ENCODE results near the gene MAT1A. TPM values are rescaled to one million over a fixed set of nuclear protein-coding genes. Genes with fewer than 3 reads are reported as not detected.
A peak's percentile ranks its signal among the peaks of the same experiment; 100 is the strongest.

MAT1A gene
- total and polyA plus RNA-seq, 4 donors: 179 to 759 (median 494) TPM

- Histone ChIP-seq H3K4me3 (ENCODE audit: low read depth in 1 of 3, low read length in 3 of 3) (peak overlapping the region in 2 of 3 donors; percentile 1 to 6), H3K9ac (ENCODE audit: low read depth in 1 of 2, low read length in 2 of 2) (peak overlapping the region; percentile 3 to 72), H3K27me3 (ENCODE audit: control insufficient read depth in 4 of 4, insufficient read depth in 4 of 4, low read length in 3 of 4) (no peaks in the 10 kb centered on the region), H3K27ac (ENCODE audit: low read depth in 1 of 2, low read length in 2 of 2) (peak overlapping the region; percentile 71 to 77), H3K4me1 (ENCODE audit: control insufficient read depth in 4 of 4, insufficient read depth in 4 of 4, low read length in 3 of 4) (peaks cover 2 to 42% (median 33%) of the 10 kb centered on the region in 4 donors), H3K9me3 (ENCODE audit: control insufficient read depth in 4 of 4, low read length in 3 of 4) (no peaks in the 10 kb centered on the region), H3K36me3 (ENCODE audit: control insufficient read depth in 4 of 4, insufficient read depth in 3 of 4, low read depth in 1 of 4, low read length in 3 of 4) (no peaks in the 10 kb centered on the region)
- no peak for DNase-seq (ENCODE audit: low spot score)
- peak; percentile 42 for TF ChIP-seq REST (IDR thresholded peaks at IDR 0.05)
- TF ChIP-seq TAF1 (conservative IDR thresholded peaks at IDR 0.05): peak; percentile 48
- no peak for TF ChIP-seq CTCF (IDR thresholded peaks at IDR 0.05; ENCODE audit: low read depth, low read length, missing input control)
- no peak for TF ChIP-seq FOXA1 (IDR thresholded peaks at IDR 0.05)
- TF ChIP-seq RAD21 (IDR thresholded peaks at IDR 0.05): peak in 1 of 2 donors; percentile 38
- peak; percentile 30 to 51 for TF ChIP-seq RXRA (IDR thresholded peaks at IDR 0.05)
- TF ChIP-seq NR2F2 (IDR thresholded peaks at IDR 0.05): no peak
- peak in 1 of 2 donors; percentile 71 for TF ChIP-seq HNF4A (conservative IDR thresholded peaks at IDR 0.05)
- TF ChIP-seq JUND (IDR thresholded peaks at IDR 0.05): peak in 1 of 2 donors; percentile 11
- TF ChIP-seq HNF4G (IDR thresholded peaks at IDR 0.05): peak; percentile 57
- TF ChIP-seq ZBTB33 (IDR thresholded peaks at IDR 0.05): no peak
- TF ChIP-seq MAX (IDR thresholded peaks at IDR 0.05): no peak
- no peak for TF ChIP-seq GABPA (IDR thresholded peaks at IDR 0.05 in 1 of 2, conservative IDR thresholded peaks at IDR 0.05 in 1 of 2)
- TF ChIP-seq YY1 (IDR thresholded peaks at IDR 0.05): peak; percentile 63
- TF ChIP-seq FOXA2 (IDR thresholded peaks at IDR 0.05): no peak
- TF ChIP-seq SP1 (IDR thresholded peaks at IDR 0.05): peak; percentile 51
- WGBS: 38% methylated on average over 6 of the region's 6 CpGs
These were observed 35.5 kb upstream of the MAT1A start for GRCh38 chr10:80324891-80325364.

- peaks cover 2 to 47% (median 38%) of the 10 kb centered on the region in 4 donors for H3K4me1 ChIP-seq (ENCODE audit: control insufficient read depth in 4 of 4, insufficient read depth in 4 of 4, low read length in 3 of 4)
- no peak overlapping the region for H3K9ac ChIP-seq (ENCODE audit: low read depth in 1 of 2, low read length in 2 of 2)
- peak overlapping the region; percentile 71 to 77 for H3K27ac ChIP-seq (ENCODE audit: low read depth in 1 of 2, low read length in 2 of 2)
- TF ChIP-seq ZBTB33 (IDR thresholded peaks at IDR 0.05): no peak
- no peak for TF ChIP-seq JUND (IDR thresholded peaks at IDR 0.05)
- no peak for TF ChIP-seq MAX (IDR thresholded peaks at IDR 0.05)
- TF ChIP-seq RXRA (IDR thresholded peaks at IDR 0.05): no peak
- no peak for TF ChIP-seq HNF4A (conservative IDR thresholded peaks at IDR 0.05)
- WGBS: 18% methylated on average over 1 of the region's 1 CpG
- no peaks in the 10 kb centered on the region for H3K27me3 ChIP-seq (ENCODE audit: control insufficient read depth in 4 of 4, insufficient read depth in 4 of 4, low read length in 3 of 4)
- no peaks in the 10 kb centered on the region for H3K9me3 ChIP-seq (ENCODE audit: control insufficient read depth in 4 of 4, low read length in 3 of 4)
- no peak for DNase-seq (ENCODE audit: low spot score)
- H3K36me3 ChIP-seq (ENCODE audit: control insufficient read depth in 4 of 4, insufficient read depth in 3 of 4, low read depth in 1 of 4, low read length in 3 of 4): no peaks in the 10 kb centered on the region
- H3K4me3 ChIP-seq (ENCODE audit: low read depth in 1 of 3, low read length in 3 of 3): no peak overlapping the region
These were observed 34.6 kb upstream of the MAT1A start for GRCh38 chr10:80324086-80324485.
